ENCODE measurements around the gene ARHGAP5.

GRCh38 chr14:32083789-32084188 is 6.7 kb downstream of the ARHGAP5 start:
- TF ChIP-seq POLR2A (IDR thresholded peaks at IDR 0.05; ENCODE audit: low read depth, low read length) (no peak), POLR2AphosphoS5 (IDR thresholded peaks at IDR 0.05; ENCODE audit: low read depth, low read length) (no peak)

Measured in GM12892 (cell line).